Right renal cortex interstitium (tissue), 3 donors: ENCODE measurements around the gene CALCR. TPM values are rescaled to one million over a fixed set of nuclear protein-coding genes. Genes with fewer than 3 reads are reported as not detected.
"Not testable (repeated sequence)": the region's sequence is repeated elsewhere in the genome, so short reads cannot be mapped to it uniquely, and the experiment has no call there.

Experiments used
- DNase-seq, 3 donors: peaks; one replicate each; pipeline ENCODE4 v3.0.0-alpha.2; 2013; ENCODE audit warnings: low read depth in 3 of 3, low spot score in 2 of 3
- polyA plus RNA-seq, 3 donors: library from polyadenylated mRNA; unstranded; fragments of 120-200 nt; gene quantifications; one replicate each; pipeline ENCODE4 v1.2.1, GENCODE V29; 2013; ENCODE audit not compliant: insufficient read length in 3 of 3

Gene CALCR
- 1 to 10 TPM; 1.1 to 1.3 (median 1.1) TPM for polyA plus RNA-seq

- no peak for DNase-seq
Observed at GRCh38 chr7:93574646-93575554, at the start of gene CALCR. TSS of gene CALCR (minus strand) at chr7:93574724. CDS start at chr7:93486981, 87,743 bp downstream.

DNA sequence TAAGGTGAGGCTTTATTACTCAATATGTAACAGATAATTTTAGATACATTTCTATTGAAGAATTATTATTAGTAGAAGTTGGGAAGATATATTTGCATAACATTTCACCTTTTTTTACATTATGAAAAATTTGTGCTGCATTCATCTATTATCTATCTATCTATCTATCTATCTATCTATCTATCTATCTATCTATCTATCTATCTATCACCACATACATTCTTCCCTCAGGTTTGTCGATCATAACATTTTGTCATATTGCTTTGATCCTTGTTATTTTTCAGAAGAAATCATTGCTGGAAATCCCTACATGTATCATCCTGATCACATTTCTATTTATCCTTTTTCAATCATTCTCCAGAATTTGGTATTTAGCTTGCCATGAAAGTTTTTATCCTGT lies 49.3 kb upstream of the CALCR start:
- no peak for DNase-seq

DNA sequence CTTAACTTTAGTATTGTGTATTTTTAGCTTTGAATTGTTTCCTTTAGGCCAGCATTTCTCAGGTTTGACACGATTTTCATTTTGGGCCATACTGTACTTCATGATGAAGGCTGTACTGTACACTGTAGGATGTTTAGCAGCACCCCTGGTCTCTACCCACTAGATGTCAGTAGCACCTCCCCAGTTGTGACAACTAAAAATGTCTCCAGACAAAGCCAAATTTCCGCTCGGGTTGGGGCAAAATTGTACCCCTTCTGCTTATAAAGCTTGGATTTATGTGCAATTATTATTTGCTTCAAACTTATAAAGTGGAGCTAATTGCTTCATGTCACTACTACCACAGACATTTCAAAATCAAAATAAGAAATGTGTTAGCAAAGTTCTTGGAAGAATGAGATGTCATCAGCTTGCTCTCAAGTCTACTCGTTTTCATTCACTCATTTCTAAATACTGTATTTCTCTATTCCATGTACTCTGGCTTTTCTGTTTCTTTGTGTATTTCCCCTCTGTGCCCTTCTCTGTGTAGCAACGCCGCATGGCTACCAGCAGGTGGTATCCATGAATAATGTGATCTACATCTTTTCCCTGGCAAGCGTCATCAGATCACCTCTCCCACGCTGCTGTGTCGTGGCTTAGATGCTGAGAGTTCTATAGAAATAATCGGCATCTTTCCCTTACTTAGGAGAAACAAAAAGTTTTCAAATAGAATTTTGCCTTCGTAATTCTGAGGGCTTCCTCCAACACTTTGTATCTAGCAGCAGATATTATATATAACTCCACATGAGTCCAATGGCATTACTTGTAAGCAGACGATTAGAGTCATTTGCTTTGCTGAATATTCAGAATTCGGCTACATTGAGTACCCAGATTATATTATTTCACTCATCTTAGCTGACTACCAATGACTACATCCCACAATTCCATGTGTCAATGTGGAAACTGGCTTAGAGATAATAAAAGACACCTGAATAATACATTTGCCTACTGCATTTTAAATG lies 47.8 kb upstream of the CALCR start:
- peak in 1 of 3 donors; percentile 3 for DNase-seq

DNA sequence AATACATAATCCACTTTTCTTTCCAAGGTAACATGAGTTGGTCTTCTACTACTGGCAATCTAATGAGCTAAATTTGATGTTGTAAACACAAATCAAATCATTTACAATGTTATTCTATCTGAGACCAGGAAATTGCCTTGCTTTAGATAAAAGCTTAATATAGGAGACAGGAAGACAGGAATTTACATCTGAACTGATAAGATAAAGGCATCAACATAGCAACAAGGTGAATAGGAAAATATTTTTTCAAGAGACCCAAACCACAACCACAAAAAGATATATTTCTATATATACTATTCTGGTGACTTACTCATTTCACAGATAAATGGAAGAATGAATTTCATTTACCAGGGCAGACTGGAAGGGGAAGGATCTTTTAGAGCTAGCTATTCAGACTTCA lies 46.3 kb upstream of the CALCR start:
- no peak for DNase-seq

DNA sequence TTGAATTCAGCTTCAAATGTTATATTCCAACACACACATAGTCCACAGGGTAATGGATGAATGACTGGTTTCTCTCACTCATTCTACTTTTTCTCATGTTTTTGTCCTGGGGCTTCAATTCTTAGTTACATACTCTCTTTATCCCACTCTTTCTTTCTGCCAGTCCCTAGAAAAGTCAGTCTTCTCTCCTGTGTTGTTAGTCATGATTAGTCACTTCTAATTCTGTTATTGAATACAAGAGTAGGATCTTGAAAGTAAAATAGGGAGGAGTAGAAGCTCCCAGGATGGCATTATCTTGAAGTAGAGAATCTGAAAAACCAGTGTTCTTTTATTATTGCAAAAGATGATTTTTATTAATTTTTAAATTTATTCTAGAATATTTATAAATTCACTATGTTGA lies 45.5 kb upstream of the CALCR start:
- no peak for DNase-seq

DNA sequence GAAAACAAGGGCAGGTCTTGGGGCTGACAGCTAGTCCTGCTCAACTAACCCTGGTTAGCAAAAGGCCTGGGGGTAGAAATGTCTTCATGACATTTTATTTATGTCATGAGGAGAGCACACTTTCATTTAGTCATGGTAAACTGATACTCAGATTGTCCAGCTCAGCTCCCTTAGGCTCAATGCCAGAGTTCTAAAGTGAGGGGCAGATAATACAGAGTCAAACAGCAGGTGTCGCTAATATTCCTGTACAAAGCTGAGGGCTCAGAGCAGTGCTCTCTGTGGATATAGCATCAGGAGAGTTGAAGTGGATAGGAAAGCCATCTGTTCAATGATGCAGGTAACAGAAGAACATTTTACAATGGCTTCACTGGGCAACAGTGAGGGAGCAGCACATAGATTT lies 26.8 kb upstream of the CALCR start:
- no peak for DNase-seq

DNA sequence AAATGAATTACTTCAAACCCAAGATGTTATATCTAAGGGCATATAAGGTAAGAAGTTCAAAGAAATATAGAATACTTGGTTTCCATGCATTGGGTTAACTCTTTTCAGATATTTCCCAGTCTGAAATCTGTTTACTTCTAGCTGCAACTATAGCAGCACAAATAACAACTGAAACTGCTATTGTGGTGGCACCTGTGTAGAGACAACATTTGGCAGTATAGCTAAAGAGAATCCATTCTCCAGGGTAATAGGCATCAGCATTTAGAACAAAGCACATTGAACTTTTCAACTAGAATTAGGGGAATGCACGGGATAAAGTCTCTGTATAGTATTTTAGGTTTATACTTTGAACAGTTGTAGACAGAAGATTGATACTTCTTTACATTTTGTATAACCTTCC lies 19.7 kb upstream of the CALCR start:
- no peak for DNase-seq

DNA sequence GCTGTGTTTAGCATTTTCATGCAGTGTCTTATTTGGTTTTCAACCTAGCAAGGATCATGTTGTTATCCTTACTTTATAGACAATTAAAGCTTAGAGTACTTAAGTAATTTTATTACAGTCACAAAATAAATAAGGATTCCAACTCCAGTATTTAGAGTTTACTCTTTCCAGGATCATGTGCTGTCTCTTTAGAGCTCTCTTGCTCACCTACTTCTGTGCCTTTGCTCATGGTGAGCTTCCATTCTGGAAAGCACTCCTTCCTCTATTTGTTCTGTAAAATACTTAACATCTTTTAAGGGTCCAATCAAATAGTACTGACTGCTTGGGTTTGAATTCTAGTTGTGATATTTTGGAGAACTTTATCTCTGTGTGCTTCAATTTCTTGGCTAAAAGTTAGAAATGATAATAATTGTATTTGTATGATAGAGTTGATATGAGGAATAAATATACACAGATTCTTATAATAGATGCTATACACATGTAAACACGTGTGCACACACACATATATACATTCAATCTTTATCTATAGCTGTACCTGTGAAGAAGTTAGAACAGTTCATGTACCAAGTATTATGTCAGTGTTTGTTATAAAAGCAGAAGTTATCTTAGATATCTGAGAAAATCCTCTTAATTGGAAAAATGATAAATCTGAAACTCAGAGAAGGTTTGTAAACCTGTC lies 18.2 kb upstream of the CALCR start:
- DNase-seq, result no peak

DNA sequence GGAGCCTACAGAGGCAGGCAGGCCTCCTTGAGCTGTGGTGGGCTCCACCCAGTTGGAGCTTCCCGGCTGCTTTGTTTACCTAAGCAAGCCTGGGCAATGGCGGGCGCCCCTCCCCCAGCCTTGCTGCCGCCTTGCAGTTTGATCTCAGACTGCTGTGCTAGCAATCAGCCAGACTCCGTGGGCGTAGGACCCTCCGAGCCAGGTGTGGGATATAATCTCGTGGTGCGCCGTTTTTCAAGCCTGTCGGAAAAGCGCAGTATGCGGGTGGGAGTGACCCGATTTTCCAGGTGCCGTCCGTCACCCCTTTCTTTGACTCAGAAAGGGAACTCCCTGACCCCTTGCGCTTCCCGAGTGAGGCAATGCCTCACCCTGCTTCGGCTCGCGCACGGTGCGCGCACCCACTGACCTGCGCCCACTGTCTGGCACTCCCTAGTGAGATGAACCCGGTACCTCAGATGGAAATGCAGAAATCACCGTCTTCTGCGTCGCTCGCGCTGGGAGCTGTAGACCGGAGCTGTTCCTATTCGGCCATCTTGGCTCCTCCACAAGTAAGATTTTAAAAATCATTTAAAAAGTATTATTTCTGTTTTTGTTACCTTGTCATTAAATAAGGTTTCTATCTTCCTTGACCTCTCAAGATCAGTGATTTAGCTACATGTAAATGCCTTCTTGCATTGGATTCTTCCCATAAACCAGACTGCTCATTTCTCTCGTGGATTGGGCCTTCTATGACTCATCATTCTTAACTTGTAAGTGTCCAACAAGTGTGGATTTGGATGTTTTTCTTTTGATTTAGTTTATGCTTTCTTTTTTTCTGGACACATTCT lies 16.9 kb upstream of the CALCR start:
- not testable (repeated sequence) for DNase-seq

DNA sequence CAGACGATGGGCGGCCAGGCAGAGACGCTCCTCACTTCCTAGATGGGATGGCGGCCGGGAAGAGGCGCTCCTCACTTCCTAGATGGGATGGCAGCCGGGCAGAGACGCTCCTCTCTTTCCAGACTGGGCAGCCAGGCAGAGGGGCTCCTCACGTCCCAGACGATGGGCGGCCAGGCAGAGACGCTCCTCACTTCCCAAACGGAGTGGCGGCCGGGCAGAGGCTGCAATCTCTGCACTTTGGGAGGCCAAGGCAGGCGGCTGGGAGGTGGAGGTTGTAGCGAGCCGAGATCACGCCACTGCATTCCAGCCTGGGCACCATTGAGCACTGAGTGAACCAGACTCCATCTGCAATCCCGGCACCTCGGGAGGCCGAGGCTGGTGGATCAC lies 11.9 kb upstream of the CALCR start:
- not testable (repeated sequence) for DNase-seq

- DNase-seq, result not testable (repeated sequence)
Observed at GRCh38 chr7:93585694-93586478, 11.4 kb upstream of the CALCR start.

- no peak for DNase-seq
Observed at GRCh38 chr7:93579431-93579830, 4.9 kb upstream of the CALCR start.

DNA sequence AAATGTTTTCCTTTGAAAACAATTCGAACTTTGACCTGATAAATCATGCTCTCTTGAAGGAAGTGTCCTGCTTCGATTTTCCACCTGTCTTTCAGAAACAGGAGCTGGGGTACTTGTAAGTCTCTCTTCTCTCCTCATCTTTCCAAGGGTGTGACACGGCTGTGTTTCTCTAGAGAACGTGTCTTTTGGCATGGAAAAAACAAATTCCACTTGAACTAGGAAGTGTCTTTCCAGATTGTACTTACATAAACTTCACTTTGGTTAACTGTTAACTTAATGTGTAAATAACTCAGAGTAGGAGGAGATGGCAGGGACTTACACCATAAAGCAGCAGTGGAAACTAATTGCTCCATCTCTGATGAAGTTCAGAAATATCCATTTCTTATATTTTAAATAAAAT lies 4.2 kb upstream of the CALCR start:
- DNase-seq, result no peak

DNA sequence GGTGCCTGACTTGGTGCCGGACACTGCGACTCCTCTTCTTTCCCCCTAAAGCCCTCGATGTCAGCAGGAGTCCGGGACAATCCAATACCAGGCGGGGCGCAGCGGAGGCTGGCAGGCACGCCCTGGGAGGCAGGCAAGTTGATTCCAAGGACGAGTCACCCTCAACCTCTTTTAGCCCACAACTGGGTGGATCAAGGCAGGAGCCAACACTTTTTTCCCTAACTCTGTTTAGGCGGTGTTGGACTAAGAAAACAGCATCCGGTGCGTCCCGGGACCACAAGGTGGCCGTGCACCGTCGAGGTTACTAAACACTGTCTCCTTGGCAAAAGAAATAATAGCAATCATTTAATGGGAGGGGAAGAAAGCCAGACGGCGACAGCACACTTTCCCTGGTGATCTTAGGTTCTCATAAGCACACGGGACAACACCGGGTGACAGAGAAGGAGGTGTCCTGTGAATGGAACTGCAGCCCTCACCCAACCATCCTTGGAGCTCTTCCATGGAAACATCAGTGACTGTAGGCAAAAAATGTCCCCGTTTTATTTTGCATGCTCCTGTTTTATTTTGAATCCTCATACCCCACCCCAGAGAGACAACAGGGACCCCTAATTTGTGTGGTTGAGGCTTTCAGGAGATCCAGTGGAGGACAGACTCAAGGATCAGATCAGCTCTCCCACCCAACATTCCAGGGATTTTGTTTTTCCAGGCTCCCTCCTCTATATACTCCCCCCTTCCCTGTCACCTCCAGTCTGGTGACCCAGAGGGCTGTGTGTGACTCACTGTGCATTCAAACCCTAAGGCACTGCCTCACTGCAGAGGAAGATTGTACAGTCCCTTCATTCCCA lies 1.3 kb upstream of the CALCR start:
- no peak for DNase-seq

GRCh38 chr7:93574269-93574645 lies 267 bp downstream of the CALCR start:
- no peak for DNase-seq

- no peak for DNase-seq
Observed at GRCh38 chr7:93569189-93569588, 5.3 kb downstream of the CALCR start.

- DNase-seq, result no peak
Observed at GRCh38 chr7:93566876-93567275, 7.6 kb downstream of the CALCR start.

DNA sequence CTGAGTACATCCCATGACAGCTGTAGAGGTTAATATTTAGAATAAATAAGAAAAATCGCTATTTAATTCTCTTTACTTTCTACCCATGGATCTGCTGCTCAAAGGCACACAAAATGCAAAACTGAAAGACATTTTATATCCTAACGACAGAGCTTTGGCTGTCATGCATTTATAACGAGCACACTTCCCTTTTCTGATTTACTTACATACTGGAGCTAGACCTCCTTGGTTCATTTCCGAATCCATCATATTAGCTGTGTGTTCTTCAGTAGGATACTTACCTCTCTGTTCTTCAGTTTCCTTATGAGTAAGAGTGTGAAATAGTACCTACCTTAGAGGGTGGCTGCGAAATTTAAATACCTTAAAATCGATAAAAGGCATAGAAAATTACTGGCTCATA lies 10.9 kb downstream of the CALCR start:
- no peak for DNase-seq
